ENCODE results near the gene EYA2.
A peak's percentile ranks its signal among the peaks of the same experiment; 100 is the strongest.

The EYA2 gene

DNA sequence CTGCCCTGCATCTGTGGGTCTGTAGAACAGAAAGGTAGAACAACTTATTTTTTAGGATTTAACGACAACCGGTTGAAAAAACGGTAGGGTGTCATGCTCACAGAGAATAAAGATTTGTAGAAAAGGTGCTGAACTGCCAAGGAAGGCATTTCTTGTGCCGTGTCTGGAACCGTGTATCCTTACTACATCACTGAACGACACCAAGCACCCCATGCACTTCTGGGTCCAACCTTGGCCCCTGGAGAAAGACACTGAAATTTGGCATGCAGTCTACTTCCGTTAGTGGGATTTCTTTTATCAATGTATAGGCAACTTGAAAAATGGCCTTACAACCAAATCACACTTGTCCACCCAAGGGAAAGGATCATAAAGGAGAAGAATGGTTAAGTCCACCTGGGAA is 316.4 kb downstream of the EYA2 start:
- no peak for DNase-seq

DNA sequence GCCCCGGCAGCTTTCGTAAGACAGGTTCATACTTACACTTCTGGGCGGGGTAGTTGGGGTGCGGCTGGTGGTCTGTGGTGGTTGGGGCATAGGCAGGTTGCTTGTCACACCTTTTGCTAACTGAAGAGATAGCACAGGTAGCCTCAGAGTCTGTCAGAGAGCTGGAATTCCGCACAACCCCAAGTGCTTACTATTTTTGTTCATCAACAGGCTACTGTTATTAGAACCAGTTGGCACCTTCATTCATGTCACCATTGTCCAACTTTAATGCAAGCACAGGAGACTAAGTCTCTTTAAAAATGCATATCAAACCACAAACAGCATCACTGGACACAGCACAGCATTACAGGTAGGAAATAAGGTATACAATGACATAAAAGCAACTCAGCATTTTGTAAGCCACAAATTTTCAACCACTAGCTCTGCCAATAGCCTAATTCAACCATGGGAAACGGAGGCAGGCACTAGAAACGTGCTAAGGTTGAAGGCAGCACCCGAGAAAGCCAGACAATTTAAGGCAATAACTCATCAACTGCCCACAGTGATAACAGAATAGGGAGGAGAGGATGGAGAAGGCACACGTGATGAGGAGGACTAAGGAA is 318.1 kb downstream of the EYA2 start:
- no peak for DNase-seq

DNA sequence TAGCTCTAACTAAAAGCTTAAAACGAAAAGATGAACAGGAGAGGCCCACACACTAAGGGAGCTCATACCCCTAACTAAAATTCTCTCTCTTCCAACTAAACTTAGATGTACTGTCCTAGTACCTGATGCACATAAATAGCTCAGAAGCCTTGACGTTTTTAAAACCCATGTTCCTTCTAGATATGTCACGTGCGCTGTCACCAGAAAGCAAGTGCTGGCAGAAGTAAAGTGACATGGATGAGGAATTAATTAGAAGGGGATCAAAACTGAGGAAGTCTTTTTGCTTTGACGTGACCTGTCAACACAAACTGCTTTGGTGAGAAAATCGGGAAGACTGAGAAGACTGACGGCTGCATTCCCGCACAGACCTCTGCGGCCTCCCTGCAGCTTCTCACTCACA is 319.3 kb downstream of the EYA2 start:
- DNase-seq, result no peak

DNA sequence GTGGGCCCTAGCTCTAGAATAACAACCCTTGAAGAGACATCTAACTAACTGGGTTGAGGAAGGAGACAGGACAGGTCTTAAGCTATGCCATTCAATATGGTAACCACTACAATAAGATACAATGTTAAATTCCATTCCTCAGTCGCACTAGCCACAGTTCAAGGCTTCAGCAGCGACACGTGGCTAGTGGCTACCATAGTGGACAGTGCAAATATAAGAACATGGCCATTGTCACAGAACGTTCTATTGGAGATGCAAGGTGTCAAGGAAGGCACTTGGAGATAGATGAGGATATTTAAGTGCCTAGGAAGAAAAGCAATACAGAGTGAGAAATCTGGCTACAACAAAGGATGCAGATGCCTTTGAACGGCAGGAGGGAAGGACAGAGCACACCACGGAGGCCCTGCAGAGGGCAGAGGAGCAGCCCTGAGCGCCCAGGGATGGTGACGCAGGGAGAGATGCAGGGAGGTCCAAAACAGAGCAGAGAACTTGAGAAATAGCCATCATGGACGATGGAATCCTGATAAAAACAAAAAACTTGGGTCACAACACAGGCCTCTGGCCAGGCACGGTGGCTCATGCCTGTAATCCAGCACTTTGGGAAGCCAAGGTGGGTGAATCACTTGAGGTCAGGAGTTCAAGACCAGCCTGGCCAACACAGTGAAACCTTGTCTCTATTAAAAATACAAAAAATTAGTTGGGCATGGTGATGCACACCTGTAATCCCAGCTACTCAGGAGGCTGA is 321.2 kb downstream of the EYA2 start:
- no peak for DNase-seq

DNA sequence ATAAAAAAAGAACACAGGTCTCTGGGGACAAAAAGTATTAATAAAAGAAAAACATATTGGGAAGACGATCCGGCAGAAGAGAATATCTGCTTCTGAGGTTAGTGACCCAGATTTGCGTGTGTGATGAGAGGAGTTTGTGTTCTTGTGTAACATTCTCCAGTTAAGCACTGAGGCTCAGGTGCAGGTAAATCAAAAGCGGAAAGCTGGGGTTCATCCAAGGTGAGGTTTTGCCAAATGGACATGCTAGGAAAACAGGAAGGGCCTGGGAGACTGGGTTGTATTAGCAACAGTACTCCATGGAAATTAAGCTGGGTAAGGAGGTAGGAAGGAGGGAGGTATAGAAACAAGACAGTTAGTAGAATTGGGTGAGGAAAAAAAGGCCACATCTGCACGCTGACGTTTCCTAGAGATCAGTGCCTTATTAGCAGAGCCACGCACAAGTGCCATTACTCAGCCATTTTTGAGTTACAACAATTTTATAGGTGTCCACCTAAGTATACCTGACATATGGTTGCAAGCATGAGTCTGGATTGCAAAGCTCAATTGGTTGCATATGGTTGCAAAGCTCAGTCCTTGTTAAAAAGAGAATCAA is 322.3 kb downstream of the EYA2 start:
- no peak for DNase-seq

DNA sequence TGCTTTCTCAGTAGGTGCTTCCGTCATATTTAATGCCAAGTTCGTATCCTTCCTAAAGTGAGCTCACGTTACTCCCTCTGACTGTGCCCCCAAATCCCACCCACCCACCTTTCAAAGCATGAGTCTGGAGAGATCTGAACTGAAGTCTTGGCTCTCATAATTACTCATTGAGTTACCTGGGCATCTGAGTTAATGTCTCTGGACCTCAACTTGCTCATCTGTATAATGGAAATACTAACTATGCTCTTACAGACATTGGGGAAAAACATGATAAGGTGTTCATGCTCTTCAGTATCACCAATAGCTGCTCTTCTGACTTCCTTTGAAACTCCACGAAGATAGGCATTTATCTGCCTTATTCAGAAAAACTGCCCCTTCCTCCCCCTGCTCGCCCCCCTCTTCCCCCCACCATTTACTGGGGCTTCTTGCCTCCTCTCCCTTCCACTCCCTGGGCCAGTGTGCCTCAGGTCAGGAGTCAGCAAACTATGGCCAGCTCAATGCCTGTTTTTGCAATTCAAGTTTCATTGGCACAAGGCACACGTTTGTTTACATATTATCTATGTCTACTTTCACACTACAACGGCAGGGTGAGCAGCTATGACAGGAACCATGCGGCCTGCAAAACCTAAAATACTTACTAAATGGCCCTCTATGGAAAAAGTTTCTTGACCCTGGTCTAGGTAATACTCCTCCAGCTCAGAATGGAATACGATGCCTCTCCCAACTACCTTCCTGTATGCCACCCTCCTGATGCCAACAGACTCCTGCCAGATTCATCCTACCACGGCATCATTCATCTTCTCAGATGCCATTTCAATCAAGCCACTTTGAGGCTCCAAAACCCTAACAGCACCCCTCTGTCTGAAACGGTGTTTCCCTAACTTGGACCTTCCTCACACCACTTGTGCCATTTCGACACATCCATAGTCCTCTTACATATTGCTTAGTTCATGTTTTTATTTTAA is 323.1 kb downstream of the EYA2 start:
- DNase-seq, result no peak

DNA sequence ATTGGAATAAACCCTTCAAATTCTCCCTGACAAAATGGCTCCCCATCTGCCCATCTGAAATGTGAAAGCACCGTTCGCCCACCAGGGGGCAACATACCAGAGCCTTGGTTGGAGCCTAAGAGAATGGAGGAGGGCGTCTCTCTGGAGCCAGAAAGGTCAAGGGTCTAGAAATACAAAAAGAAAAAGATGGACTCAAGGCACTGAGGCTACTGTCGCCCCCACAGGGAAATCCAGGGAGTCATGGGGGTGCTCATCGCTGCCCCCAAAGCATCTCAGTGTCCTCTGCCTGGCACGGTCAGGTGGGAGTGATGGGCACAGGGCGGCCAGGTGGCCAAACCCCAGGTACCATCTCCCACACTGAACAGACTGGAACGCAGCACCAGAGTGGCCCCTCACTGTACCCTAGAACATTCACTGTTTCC is 325.5 kb downstream of the EYA2 start:
- peak; percentile 44 for DNase-seq

DNA sequence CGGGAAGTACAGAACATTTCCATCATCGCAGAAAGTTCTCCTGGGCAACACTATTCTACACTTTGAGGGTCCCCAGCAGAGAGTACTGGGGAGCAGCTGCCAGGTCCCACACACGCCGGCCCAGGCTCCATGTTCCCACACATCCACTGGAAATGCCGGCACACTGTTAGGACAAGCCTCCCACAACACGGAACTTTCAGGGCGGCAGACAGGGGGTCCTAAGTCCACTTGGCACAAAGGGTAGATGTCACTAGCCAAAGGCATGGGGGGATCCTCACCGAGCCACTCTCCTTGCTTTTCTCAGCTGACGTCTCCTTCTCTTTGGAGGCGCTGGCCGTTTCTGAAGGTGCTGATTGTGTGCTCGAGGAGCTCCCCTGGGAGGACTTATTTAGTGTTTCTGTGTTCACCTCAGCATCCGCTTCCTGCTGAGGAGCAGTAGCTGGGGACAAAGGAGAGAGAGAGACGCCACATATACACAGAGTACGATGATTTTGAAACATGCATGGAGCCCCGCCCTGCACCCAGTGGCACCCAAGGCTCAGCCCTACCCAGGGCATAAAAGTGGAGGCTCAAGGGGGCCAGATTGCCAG is 326.5 kb downstream of the EYA2 start:
- no peak for DNase-seq

DNA sequence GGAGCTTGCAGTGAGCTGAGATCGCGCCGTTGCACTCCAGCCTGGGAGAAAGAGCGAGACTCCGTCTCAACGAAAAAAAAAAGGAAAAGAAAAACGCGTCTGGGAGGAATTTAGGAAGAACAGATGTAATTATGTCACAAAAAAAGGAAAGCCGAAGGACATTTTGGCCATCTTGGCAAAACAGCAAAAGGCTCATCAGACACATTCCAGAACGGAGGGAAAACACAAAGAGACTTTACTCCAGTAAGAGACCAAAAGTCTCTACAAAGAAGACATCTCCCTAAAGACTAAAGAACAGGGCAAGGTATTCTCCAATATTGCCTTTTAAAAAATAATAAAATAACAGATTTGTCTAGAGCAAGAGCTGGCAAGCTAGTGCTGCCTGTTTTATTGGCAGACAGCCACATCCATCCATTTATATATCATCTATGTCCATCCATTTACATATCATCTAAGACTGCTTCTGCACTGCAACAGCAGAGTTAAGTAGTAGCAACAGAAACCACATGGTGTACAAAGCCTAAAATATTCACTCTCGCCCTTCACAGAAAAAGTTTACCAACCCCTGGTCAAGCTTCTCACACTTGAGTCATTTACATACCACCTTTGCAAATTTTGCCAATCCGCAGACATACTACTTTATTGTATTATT is 328.0 kb downstream of the EYA2 start:
- no peak for DNase-seq

DNA sequence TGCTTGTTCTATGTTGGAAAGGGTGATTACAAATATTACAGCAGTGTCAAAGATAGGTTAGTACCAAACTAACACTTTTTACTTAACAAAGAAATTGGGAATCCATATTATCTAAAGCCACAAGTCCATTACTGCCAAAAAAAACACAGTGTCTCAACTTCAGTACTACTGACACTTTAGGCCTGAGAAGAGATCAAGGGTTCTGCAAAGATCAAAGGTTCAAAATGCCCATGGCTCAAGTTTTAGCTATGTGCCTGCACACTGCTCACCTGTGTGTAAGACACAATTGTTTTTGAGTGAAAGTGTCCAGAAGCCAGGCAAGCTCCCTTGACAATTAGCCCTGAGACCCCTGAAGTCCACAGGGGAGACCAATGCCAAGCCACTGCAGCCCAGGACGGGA is 329.3 kb downstream of the EYA2 start:
- DNase-seq, result no peak

DNA sequence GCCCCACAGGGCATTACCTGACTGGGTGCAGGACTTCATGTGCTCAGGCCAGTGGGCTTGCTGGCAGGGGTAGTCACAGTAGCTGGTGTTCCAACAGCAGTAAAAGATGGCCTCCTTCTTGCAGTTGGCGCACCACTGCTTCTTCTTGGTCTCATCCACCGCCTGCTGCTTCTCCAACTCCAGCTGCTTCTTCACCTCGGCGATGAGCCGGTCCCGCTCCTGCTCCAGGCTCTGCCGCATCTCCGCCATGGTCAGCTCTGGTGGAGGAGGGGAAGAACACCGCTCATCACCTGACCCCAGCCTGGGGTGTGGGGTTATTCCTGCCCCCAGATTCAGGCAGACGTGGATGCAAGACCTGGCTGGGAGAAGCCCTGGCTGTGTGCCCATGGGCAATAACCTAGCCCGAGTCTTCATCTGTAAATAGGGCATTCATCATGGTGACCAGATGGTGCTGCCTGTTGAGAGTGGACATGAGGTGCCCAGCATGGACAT is 329.7 kb downstream of the EYA2 start:
- no peak for DNase-seq

DNA sequence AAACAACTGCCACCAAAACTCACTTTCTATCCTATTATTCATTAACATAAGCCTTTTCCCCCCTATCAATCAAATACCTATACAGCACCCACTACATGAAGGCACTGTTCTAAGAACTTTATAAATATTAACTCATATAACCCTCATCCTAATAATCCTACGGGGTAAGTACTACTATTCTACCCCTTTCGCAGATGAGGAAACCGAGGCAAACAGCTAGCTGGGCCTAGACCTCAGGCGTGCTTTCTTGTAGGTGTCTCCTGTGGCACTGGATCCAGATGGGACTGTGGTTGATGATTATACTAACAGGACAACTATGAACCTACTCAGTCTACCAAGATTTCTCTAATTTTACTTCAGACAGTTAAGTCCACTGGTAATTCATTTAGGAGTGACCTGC is 330.2 kb downstream of the EYA2 start:
- no peak for DNase-seq

DNA sequence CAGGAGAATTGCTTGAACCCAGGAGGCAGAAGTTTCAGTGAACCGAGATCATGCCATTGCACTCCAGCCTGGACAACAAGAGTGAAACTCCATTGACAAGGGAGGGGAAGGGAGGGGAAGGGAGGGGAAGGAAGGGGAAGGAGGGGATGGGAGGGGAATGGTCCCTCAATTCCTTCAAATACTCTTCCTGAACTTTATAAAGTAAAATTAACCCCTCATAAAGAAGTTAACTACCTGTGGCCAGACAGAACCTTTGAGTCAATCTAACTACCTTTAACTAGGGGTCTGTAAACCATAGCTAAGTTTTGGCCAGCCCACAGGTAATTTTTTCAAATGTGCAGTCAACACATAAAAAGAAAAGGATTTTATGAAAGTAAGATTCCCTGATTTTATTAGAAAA is 330.8 kb downstream of the EYA2 start:
- no peak for DNase-seq

DNA sequence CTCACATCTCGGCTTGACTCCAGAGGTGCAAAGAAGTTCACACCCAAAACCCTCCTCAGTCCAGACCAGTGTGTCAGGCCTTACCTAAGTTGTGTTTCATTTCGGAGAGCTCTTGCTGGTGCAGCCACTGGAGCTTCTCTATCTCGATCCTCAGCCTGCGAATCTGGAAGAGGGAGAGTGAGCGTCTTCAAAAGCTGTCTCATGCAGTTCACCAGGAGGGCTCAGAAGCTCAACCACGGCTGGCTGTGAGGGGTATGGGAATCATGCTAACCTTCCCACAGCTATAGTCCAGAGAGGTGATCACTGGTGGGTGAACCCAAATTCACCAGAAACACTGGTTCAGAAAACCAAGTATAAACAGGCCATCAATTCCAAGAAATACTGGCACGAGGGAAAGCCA is 332.5 kb downstream of the EYA2 start:
- DNase-seq, result no peak

DNA sequence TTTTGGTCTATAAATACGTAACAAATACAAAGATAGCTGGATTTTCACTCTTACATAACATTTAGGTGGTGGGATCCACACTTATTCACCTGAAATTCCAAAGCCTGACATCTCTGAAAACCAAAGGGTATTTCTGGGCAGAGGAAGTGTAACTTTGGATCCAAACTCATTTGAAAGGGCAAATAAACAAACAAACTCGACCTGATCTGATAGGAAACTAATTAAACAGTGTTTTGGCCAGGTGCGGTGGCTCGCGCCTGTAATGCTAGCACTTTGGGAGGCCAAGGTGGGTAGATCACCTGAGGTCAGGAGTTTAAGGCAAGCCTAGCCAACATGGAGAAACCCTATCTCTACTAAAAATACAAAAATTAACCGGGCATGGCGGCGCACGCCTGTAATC is 332.9 kb downstream of the EYA2 start:
- no peak for DNase-seq

DNA sequence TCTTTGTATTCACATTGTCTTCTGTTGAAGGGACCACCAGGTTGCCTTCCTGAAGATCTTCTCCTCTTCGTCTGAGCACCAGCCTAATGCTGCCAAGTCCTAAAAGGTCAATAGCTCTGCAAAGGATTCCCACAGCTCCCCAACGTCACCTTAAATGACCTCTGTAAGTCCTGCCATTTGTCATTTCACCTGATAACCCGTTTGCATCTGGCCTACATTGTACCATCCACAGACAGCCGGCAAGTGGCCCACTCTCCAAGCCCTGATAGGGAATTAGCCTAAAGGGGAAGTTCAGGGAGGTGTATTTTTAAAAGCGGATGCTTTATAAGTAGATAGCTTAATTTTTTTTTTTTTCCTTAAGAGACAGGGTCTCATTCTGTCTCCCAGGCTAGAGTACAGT is 334.0 kb downstream of the EYA2 start:
- DNase-seq, result no peak

DNA sequence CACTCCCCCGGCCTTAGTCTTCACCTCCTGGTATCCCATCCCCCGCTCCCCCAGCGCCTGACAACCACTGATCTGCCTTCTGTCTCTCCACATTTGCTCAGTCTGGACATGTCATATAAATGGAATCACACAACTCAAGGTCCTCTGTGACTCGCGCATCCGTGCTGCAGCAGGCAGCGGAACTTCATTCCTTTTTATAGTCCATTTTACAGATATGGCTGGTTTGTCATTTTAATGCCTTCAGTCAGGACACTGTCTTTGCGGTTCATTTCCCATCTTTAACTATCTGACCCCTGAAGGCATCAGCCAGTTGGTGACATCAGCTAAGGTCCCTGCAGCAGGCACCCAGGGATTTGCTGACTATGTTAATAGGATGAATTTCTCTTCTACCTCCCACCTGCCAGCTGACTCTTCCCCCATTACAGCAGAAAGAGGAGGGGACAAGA is 336.2 kb downstream of the EYA2 start:
- DNase-seq, result peak; percentile 83

DNA sequence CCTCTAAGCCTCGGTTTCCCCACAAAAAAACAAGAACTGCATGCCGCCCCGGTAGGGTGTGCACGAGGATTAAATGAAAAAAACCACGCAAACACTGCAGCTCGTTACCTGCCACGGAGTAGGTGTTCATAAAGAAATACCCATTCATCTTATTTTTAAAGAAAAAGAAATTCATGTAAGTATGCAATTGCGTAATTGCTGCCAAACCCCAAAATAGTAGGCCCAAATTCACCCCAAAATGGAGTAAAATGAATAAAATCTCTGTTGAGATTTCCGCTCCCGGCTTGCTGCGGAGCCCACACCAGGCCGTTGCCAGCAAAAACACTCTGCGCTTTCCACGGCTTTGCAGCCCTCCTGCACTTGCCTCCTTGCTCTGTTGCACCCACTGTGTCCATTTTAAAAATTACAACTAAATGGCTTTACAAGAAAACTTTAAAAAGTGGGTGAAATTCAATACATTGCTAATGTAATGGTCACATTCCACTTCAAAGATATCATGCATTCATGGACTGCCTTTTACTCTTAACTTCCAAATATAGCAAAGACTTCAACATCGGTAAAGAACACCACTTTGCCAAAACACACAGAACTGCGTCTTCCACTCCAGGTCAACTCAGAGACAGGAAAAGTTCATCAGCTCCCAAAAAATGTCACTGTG is 336.9 kb downstream of the EYA2 start:
- peak; percentile 23 for DNase-seq

DNA sequence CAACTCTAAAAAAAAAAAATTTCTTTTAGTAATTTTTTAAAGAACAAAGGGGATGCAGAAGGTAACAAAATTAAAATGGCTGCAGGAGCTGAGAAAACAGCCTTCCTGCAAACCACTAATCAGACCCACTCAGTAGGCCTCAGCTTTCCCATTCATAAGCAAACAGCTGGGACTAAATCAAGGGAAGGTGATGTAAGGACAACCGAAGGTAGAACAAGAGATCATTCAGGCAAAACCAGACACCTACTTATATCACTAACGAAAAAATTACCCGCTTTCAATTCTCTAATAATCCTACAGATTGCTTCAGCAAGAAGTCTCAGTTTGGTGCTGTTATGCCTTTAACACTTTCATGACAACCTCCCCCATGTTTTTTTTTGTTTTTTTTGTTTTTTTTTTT is 337.9 kb downstream of the EYA2 start:
- DNase-seq, result no peak

DNA sequence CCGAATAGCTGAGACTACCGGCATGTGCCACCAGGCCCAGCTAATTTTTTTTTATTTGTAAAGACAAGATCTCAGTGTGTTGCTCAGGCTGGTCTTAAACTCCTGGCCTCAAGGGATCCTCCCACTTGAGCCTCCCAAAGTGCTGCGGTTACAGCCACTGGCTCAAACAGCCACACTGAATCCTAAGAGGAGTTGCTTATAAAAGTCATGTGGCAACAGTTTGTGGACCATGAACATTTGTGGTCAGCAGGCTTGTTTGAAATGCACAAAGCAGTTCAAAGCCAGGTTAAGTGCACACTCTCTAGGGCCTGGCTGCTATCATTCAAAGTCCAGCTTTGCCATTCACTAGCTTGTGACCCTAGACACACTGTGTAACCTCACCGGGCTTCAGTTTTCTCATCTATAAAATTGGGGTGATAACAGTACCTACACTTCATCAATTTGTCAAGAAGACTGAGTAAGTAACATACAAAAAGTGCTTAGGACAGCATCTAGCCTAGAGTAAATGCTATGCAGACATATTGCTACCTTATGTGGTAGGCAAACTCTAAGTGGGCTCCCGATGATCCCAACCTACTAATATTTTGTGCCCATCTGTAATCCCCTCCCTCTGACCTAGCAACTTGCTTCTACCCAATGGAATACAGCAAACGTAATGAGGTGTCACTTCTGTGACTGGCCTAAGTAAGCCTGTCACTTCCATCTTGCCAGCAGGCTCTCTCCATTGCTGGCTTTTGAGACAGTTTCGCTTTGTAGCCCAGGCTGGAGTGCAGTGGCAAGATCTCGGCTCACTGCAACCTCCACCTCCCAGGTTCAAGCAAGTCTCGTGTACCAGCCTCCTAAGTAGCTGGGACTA is 338.9 kb downstream of the EYA2 start:
- no peak for DNase-seq

DNA sequence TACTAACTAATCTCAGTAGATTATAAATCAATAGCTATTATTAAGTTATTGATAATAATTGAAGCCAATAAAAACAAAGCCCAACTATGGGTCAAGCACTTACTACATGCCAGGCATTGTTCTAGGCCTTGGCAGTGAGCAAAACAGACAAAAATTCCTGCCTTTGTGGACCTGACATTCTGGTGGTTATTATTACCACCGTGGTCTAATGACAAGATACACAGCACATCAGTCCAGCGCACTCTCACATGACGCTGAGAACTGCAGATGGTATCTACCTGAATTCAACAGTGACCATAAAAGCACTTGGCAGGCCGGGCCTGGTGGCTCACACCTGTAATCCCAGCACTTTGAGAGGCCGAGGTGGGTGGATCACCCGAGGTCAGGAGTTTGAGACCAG is 340.5 kb downstream of the EYA2 start:
- no peak for DNase-seq

All from eye (tissue), 1 donor.